Activated CD4-positive, alpha-beta T cell treated with anti-CD3 and anti-CD28 coated beads, Interleukin-2, amount 50 U/mL, for 4 hours (primary cell): ENCODE data around the gene MSH3.

Experiments
- DNase-seq, 2 experiments: peaks; one replicate each; pipeline ENCODE4 v3.0.0-alpha.2; 2020

Gene MSH3

DNA sequence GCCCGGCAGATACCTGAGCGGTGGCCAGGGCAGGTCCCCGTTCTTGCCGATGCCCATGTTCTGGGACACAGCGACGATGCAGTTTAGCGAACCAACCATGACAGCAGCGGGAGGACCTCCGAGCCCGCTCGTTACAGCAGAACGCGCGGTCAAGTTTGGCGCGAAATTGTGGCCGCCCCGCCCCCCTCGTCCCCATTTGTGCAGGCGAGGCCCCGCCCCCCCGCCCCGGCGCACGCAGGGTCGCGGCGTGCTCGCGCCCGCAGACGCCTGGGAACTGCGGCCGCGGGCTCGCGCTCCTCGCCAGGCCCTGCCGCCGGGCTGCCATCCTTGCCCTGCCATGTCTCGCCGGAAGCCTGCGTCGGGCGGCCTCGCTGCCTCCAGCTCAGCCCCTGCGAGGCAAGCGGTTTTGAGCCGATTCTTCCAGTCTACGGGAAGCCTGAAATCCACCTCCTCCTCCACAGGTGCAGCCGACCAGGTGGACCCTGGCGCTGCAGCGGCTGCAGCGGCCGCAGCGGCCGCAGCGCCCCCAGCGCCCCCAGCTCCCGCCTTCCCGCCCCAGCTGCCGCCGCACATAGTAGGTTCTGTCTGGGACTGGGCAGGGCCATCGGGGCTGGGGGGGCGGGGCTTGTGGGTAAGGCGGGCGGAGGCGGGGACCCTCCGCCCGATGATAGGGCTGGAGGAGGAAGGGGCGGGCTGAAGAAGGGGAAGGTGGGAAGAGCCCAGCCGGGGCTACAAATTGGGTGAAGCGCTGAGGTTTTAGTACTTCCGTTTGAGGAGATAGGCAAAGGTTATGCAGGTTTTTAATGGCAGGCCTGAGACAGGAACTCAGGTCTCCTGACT is at the start of gene MSH3, which contains the start of gene DHFR:
MSH3 (plus strand) TSS at position 262 of the 840 bp plus-strand sequence; CDS start at position 338, 76 bp downstream.
DHFR (minus strand) TSS at position 593 of the 840 bp plus-strand sequence; CDS start at position 99, 494 bp downstream.
- peak; percentile 81 to 82 for DNase-seq

DNA sequence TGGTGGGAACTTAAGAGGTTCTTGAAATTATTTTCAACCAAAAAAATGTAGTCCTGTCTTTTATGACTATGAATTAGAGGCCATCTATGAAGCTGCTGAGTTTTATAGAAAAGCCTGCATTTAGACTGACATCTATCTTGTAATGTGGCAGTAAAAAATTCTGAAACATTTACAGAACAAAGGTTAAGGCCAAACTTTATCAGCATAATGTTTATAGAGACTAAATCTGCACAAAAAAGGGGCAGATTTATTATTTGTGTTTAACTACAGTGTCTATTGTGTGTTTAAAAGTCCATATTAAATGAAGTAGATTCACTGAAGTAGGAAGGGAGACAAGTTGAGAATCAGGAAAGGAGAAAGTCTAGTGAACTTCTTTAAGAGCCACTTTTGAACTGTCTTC is 47.1 kb upstream of the MSH3 start:
- no peak for DNase-seq

GRCh38 chr5:80607832-80608231 is 46.6 kb upstream of the MSH3 start:
- no peak for DNase-seq

DNA sequence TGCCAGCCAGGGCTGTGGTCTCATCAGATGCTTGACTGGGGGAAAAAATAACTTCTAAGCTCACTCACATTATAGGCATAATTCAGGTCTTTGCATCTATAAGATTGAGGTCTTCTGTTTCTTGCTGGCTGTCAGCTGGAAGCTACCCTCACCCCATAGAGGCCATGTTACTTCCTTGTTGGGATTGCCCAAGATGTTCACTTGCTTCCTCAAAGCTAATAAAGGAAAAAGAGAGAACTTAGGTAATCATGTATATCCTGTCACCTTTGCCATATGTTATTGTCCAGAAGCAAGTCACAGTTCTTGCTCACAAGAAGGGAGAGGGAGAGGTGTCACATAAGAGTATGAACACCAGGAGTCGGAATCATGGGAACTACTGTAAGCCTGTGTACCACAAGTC is 45.7 kb upstream of the MSH3 start:
- no peak for DNase-seq

DNA sequence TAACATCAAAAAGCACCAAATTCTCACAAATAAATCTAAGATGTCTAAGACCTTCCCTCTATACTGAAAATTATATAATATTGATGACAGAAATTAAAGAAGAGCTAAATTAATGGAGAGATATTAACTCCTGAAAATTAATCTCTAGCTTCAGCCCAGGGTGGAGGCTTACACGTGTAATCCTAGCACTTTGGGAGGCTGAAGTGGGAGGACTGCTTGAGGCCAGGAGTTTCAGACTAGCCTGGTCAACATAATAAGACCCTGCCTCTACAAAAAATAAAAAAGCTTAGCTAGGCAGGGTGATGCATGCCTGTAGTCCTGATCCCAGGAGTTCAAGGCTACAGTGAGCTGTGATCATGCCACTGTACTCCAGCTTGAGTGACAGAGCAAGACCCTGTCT is 44.8 kb upstream of the MSH3 start:
- DNase-seq = no peak

DNA sequence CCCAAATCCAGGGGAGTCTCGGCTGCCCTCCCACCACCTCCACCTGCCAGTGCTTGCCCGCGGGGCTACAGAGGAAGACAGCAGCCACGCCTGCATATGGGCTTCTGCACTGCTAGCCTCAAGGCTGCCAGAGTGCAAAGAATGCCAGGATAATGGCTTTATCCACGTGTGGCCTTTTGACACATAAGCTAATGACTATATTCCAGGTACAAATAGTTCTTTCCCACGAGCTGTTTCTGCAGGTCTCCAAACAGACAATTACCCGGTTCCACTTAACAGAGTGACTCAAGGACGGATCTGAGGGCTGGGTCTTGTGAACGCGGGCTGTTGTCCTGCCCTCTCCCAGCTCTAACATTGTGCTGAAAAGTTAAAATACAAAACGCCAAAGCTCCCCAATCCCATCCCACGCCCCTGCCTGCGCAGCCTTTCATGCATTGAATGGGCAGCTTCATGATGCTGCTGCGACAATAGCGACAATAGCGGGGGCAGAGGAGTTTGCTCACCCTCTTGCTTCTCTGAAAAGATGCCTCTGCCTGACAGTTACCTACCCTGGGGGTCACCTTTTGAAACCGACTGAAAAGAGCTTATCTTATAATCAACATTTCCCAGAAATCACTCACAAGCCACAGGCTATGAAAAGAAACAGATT is 39.1 kb upstream of the MSH3 start:
- DNase-seq = no peak

GRCh38 chr5:80618438-80618837 is 36.0 kb upstream of the MSH3 start:
- DNase-seq = no peak

- no peak for DNase-seq
Observed at GRCh38 chr5:80619086-80619485, 35.4 kb upstream of the MSH3 start.

DNA sequence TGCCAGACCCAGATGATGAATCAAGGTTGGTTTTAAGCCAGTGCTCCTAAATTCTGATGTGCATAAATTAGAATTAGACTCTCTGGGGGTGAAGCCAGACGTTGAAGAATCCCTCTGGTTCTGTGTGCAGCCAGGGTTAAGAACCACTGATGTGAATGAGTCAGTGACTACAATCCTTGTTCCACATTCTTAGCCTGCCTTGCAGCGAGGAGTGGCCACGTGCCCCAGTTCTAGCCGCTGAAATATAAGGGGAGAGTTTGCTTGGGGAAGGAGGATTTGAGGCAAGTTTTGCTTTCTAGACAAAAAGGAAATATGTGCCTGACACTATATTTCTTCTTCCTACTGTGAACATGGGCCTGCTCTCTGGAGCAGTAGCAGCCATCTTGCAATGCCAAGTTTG is 34.2 kb upstream of the MSH3 start:
- DNase-seq = no peak

DNA sequence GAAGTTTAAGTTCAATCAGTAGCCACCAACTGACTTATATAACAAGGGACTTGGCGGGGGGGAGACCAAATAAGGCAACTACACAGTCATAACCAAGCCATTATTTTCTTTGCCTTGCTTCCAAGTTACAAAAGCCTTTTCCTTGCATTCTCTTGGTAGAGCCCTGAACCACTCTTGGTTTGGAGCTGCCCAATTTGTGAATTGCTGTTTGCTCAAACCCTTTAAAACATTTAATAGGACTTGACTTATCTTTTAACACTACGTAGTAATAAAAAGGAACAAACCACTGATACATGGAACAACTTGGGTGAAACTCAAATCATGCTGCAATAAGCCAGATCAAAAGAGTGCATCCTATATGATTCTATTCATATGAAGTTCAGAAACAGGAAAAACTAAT is 31.7 kb upstream of the MSH3 start:
- DNase-seq = no peak

DNA sequence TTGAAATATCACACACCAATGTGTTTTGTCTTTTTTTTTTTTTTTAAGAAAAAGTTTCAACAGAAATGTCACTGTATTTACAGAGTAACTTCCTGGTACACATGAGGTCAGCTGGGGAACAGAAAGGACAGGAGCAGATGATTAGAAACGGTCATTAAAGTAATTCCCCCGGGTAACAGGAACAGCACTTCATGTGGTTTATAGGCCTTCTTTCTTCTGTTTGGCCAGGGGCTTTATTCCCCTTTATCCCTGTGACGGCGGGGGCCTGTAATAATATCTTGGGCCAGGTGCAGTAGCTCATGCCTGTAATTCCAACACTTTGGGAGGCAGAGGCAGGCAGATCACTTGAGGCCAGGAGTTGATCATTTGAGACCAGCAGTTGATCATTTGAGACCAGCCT is 30.5 kb upstream of the MSH3 start:
- no peak for DNase-seq

DNA sequence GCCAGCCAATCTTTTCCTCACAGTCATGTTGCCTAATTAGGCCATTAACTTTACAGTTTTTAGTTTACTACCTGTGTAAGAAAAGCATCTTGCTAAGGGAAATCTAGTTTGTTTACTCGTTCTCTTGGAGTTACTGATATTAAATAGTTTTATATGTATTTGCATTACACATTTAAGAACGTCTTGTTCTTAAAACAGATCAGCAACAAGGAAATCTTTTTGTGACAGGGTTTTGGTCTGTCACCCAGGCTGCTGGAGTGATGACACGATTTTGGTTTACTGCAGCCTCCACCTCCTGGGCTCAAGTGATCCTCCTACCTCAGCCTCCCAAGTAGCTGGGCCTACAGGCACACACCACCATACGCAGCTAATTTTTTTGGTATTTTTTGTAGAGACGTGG is 29.2 kb upstream of the MSH3 start:
- no peak for DNase-seq

GRCh38 chr5:80629281-80629680 is 25.2 kb upstream of the MSH3 start:
- DNase-seq = no peak

DNA sequence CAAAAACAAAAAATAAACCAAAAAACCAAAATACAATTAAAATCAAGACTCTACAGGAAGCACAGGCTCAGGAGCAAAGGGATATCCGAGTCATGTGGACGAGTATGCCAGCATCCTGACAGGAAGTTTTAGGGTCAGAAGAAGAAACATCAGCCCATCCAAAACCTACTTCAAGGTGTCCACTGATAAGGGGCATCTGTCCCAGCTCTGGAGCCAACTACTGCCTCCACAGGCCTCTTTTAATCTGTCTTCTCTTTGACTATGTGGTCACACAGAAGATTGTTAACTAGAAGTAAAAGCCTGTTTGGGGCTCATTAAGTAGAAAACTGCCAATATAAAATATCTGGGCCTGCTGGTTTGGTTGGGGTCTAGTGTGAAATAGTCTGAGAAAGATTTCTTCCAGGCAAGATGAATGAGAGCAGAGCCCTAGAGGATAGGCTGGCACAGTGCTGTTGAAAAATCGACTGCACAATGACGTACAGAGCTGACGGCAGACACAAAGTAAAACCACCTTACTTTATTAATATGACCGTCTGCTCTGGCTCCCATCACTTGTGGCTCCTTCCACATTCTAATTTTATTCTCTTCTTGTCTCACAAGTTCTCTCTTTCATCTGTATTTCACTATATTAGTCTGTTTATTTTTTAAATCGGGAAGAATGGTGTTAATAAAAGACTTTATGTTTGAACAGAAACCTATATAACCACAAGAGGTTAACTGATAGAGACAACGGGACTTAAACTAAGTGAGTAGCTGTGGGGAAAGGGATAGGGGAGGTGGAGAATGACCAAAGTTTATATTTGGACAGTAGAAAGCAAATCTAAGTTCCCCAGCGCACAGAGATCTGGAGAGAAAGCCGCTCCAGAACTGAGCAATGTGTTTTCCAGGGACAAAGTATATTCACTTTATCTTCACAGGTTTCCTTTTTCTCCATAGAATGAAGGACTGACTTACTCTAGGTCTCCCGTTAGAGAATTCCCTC is 22.9 kb upstream of the MSH3 start:
- DNase-seq = no peak

- DNase-seq = no peak
Observed at GRCh38 chr5:80632700-80633099, 21.8 kb upstream of the MSH3 start.

DNA sequence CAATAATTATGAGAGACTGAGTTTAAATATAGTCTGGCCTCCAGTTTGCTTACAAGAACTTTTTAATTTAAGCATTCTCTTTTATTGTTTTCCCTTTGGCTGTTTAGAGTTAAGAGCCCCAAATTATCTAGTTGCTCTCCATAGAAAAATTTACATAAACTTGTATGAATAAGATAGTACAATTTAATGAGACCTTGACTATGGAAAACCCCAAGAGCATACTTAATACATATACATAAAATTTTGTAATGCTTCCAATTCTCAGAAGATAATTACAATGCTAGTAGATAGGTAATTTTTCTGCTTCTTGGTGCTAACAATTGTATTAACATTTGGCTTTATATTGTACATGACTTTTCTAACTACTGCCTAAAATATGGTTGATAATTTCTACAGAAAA is 20.3 kb upstream of the MSH3 start:
- DNase-seq = no peak

DNA sequence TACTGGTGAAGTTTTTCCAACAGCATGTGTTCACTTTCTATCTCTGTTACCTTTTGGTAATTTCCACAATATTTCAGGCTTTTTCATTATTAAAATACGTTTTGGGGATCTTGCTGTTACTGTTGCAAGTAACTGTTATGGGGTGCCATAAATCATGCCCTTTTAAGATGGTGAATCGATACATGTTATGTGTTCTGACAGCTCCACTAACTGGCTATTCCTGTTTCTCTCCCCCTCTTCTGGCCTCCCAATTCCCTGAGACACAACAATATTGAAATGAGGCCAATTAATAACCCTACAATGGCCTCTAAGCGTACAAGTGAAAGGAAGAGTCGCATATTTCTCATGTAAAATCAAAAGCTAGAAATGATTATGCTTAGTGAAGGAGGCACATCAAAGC is 13.1 kb upstream of the MSH3 start:
- no peak for DNase-seq

GRCh38 chr5:80644900-80645299 is 9.6 kb upstream of the MSH3 start:
- no peak for DNase-seq

DNA sequence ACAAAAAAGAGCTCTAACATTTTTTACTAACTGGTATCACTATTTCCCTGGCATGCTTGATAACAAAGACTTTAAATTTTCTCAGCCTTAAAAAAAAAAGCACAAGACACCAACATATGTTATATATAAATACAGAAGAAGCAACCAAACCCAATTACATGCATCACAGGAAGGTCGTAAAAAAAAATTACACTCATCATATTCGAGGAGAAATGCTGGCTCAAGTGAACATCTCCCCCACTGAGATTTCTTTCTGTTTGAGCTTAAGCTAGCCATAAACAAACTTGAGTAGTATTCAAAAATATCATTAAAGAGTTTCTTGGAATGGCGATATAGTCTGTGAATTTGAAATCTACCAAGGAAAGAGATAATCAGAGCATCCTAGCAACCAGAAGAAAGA is 7.5 kb upstream of the MSH3 start:
- no peak for DNase-seq

DNA sequence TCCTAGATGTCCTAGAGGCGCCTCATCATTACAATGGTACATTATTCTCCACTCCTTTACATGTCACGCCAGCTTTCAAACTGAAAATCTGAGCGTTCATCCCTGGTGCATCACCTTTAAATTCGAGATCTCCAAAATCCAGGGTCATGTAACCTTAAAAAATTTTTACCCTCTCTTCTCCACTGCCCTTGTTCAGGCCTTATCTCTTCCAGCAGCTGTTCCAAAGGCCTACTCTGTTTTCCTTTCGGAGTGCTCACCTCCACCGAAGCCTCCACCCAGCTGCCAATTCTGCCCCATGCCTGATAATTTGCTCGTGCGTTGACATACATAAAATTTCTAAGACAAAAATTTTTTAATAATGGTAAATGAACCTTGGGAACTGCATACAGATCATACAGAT is 950 bp upstream of the MSH3 start:
- DNase-seq = no peak

DNA sequence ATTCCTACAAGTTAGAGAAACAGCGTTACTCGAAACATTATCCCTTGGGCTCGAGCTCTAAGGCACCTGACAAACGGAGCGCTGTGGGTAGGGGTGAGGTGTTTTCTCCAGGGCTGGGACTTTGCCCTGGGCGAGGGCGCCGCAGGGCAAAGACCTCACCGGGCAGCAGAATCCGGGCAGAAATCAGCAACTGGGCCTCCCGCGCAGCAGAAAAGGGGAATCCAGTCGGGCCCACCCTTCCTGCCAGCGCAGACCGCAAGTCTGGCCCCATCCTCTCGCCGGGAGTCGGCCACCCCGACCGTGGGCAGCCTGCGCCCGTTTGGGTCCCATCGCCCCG is 430 bp upstream of the MSH3 start:
- peak in 1 of 2 experiments; percentile 1 for DNase-seq

DNA sequence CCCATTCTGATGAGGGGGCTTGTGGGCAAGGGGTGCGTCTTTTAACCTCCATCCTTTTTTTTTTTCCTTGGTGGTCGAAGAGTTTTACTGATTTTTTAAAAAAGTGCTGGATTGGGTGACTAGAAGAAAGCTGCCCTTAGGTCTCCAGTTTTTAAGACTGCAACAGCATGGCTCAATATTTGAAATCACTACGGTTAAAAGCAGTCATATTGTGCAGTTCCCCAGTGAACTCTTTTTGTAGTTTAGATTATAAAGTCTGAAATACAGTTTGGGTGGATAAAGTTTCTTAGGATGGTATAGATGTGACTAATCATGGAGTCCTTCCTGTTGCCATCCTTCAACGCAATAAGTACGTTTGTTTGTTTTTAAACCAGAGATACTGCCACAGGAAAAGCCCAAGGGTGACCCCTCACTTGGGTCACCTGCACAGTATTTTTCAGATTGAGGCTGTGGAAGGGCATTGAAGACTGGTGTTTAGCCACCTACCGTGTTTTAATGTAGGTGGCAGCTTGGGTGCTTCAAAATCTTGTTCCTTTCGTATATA is 851 bp downstream of the MSH3 start:
- DNase-seq = no peak

DNA sequence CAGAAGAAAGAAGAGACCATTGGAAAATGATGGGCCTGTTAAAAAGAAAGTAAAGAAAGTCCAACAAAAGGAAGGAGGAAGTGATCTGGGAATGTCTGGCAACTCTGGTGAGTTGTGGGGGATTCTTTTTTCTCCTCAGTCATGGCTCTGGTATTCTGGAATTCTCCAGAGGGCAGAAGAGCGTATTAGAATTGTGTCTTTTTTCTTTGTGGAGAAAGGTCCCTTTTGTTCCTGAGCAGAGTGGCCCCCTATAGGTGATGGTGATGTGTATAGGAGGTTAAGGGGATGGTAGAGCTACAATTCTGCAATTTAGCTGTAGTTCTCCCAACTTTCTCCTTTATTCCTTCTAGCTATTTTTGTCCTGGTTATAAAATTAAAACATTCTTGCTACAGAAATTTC is 2.0 kb downstream of the MSH3 start:
- no peak for DNase-seq
